ENCODE results near the gene PLEKHH3. TPM values are rescaled to one million over a fixed set of nuclear protein-coding genes. Genes with fewer than 3 reads are reported as not detected.

The PLEKHH3 gene
- total and polyA plus RNA-seq, 2 of the 4 experiments (the other 2 are of a cell fraction) = 2.9 to 10.5 TPM

DNA sequence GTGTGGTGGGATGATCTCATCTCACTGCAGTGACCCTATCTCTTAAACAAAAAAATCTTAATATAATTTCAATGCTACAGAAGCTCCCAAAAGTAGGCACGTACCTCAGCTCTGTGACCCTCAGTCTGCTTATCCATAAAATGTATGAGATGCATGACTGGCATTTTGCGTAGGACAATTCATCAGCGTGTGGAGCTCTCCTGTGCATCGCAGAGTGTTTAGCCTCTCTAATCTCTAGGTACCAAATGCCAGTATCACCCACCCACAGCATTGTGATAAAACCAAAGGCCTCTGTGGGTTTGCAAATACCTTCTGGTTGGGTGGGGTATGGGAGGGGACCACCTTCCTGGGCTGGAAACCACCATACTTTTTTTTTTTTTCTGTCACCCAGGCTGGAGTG, 36.7 kb downstream of the PLEKHH3 start:
- Histone ChIP-seq H3K79me1 (ENCODE audit: low read depth in 1 of 2, low read length in 2 of 2) (no peaks in the 10 kb centered on the region), H4K20me1 (ENCODE audit: insufficient read depth, low read length) (no peaks in the 10 kb centered on the region), H3K9ac (ENCODE audit: low read depth, low read length) (no peak overlapping the region), H2BK20ac (ENCODE audit: low read depth, low read length) (no peak overlapping the region), H4K91ac (ENCODE audit: insufficient read depth, low read depth, low read length) (no peak overlapping the region), H2BK15ac (ENCODE audit: low read depth, low read length) (no peak overlapping the region), H2BK120ac (ENCODE audit: low read depth, low read length) (no peak overlapping the region), H2BK5ac (ENCODE audit: low read depth, low read length, poor library complexity, severe bottlenecking) (no peak overlapping the region), H2AK9ac (replicated peaks; ENCODE audit: low read depth, low read length, poor library complexity) (no peak overlapping the region), H3K4me2 (ENCODE audit: low read depth, low read length) (no peak overlapping the region), H3K56ac (ENCODE audit: extremely low read depth, insufficient read depth, low read length) (no peak overlapping the region), H3K4me3 (ENCODE audit: insufficient read depth, low read depth, low read length) (no peak overlapping the region), H4K8ac (ENCODE audit: low read depth in 2 of 2, low read length in 2 of 2) (no peak overlapping the region), H3K27me3 (ENCODE audit: control insufficient read depth, insufficient read depth, low read length) (peaks cover 40% of the 10 kb centered on the region), H3K36me3 (ENCODE audit: control insufficient read depth, insufficient read depth, low read length) (no peaks in the 10 kb centered on the region), H3K4me1 (ENCODE audit: control insufficient read depth, insufficient read depth, low read length) (no peaks in the 10 kb centered on the region), H3K9me1 (ENCODE audit: insufficient read depth, low read length) (no peaks in the 10 kb centered on the region), H4K5ac (ENCODE audit: low read depth, low read length) (no peak overlapping the region), H2AFZ (replicated peaks; ENCODE audit: low read length, poor library complexity) (no peak overlapping the region), H3K9me3 (ENCODE audit: control insufficient read depth, insufficient read depth, low read length) (no peaks in the 10 kb centered on the region), H3K18ac (ENCODE audit: low read depth, low read length) (no peak overlapping the region), H3K14ac (replicated peaks; ENCODE audit: low read depth, low read length) (no peak overlapping the region), H3K27ac (ENCODE audit: insufficient read depth, low read length) (no peak overlapping the region), H2AK5ac (ENCODE audit: low read depth, low read length) (no peak overlapping the region), H3K23ac (ENCODE audit: low read depth, low read length) (no peak overlapping the region), H3K4ac (ENCODE audit: low read depth, low read length) (no peak overlapping the region)
- in situ Hi-C loops (cut with MboI; ENCODE audit: low sequenced_read_pairs) (no loop called here), dilution Hi-C loops (cut with HindIII; ENCODE audit: low sequenced_read_pairs, unreplicated experiment) (no loop called here), intact Hi-C loops (cut with micrococcal nuclease) (no loop called here)
- no TSS peak for BruUV-seq (replicated peaks)
- DNase-seq (no peak), ATAC-seq (ENCODE audit: low read depth) (no peak)
- no CpG with 5 or more reads among the region's 4 CpGs for WGBS, 2 experiments (ENCODE audit: extremely low coverage in 2 of 2, insufficient read length in 1 of 2)
- POLR2A ChIA-PET (ENCODE audit: unreplicated experiment) = no interaction called here
- TF ChIP-seq CHD1 (IDR thresholded peaks at IDR 0.05; ENCODE audit: low read depth, low read length) (no peak), NFE2L2 (IDR thresholded peaks at IDR 0.05; ENCODE audit: low read depth, low read length) (no peak), RFX5 (IDR thresholded peaks at IDR 0.05; ENCODE audit: low read depth, low read length) (no peak), MXI1 (IDR thresholded peaks at IDR 0.05; ENCODE audit: borderline replicate concordance, low read depth, low read length) (no peak), BHLHE40 (IDR thresholded peaks at IDR 0.05; ENCODE audit: low read depth, low read length) (no peak), RAD21 (IDR thresholded peaks at IDR 0.05; ENCODE audit: low read length) (no peak)
- TF ChIP-seq, protein P1, sequence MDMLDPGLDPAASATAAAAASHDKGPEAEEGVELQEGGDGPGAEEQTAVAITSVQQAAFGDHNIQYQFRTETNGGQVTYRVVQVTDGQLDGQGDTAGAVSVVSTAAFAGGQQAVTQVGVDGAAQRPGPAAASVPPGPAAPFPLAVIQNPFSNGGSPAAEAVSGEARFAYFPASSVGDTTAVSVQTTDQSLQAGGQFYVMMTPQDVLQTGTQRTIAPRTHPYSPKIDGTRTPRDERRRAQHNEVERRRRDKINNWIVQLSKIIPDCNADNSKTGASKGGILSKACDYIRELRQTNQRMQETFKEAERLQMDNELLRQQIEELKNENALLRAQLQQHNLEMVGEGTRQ (IDR thresholded peaks at IDR 0.05; ENCODE audit: low read depth, low read length) = no peak
- TF ChIP-seq, protein P2, sequence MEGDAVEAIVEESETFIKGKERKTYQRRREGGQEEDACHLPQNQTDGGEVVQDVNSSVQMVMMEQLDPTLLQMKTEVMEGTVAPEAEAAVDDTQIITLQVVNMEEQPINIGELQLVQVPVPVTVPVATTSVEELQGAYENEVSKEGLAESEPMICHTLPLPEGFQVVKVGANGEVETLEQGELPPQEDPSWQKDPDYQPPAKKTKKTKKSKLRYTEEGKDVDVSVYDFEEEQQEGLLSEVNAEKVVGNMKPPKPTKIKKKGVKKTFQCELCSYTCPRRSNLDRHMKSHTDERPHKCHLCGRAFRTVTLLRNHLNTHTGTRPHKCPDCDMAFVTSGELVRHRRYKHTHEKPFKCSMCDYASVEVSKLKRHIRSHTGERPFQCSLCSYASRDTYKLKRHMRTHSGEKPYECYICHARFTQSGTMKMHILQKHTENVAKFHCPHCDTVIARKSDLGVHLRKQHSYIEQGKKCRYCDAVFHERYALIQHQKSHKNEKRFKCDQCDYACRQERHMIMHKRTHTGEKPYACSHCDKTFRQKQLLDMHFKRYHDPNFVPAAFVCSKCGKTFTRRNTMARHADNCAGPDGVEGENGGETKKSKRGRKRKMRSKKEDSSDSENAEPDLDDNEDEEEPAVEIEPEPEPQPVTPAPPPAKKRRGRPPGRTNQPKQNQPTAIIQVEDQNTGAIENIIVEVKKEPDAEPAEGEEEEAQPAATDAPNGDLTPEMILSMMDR (conservative IDR thresholded peaks at IDR 0.05; ENCODE audit: low read depth, low read length) = no peak
- TF ChIP-seq, protein P3, sequence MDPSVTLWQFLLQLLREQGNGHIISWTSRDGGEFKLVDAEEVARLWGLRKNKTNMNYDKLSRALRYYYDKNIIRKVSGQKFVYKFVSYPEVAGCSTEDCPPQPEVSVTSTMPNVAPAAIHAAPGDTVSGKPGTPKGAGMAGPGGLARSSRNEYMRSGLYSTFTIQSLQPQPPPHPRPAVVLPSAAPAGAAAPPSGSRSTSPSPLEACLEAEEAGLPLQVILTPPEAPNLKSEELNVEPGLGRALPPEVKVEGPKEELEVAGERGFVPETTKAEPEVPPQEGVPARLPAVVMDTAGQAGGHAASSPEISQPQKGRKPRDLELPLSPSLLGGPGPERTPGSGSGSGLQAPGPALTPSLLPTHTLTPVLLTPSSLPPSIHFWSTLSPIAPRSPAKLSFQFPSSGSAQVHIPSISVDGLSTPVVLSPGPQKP (IDR thresholded peaks at IDR 0.05; ENCODE audit: borderline replicate concordance, low read depth, low read length) = no peak
- CTCF ChIA-PET = no interaction called here
